ENCODE measurements around the gene SSU72.

DNA sequence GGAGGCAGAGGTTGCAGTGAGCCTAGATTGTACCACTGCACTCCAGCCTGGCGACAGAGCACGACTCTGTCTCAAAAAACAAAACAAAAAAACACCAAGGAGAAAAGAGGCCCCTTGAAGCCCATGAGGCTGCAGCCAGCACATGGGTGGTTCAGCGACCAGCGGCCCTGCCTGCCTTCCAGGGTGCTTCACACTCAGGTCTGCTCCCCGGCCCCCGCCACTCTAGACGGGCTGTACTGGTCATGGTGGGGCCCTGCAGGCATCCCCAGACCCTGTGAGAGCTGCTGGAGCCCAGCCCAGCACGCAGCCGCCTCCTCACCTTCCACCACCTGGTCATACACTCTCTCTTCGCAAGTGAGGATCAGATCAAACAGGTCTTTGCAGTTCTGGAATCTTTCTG lies 30.1 kb downstream of the SSU72 start:
- no peak for TF ChIP-seq POLR2A (IDR thresholded peaks at IDR 0.05)
- TF ChIP-seq, protein P1, sequence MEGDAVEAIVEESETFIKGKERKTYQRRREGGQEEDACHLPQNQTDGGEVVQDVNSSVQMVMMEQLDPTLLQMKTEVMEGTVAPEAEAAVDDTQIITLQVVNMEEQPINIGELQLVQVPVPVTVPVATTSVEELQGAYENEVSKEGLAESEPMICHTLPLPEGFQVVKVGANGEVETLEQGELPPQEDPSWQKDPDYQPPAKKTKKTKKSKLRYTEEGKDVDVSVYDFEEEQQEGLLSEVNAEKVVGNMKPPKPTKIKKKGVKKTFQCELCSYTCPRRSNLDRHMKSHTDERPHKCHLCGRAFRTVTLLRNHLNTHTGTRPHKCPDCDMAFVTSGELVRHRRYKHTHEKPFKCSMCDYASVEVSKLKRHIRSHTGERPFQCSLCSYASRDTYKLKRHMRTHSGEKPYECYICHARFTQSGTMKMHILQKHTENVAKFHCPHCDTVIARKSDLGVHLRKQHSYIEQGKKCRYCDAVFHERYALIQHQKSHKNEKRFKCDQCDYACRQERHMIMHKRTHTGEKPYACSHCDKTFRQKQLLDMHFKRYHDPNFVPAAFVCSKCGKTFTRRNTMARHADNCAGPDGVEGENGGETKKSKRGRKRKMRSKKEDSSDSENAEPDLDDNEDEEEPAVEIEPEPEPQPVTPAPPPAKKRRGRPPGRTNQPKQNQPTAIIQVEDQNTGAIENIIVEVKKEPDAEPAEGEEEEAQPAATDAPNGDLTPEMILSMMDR (IDR thresholded peaks at IDR 0.05) = no peak
- no peak for TF ChIP-seq POLR2AphosphoS5 (IDR thresholded peaks at IDR 0.05)

Data from stomach (tissue), 4 donors.